H9 (cell line): ENCODE results near the gene CENPA. TPM values are rescaled to one million over a fixed set of nuclear protein-coding genes. Genes with fewer than 3 reads are reported as not detected.

ENCODE experiments used
- DNase-seq: peaks from one replicate; pipeline ENCODE4 v3.0.0-alpha.2; 2017
- H2AFZ ChIP-seq: one replicate; pipeline ENCODE4 v1.6.1; 2013; ENCODE audit warnings: mild to moderate bottlenecking, low read length, control low read depth, moderate library complexity
- H2AK5ac ChIP-seq: 2 replicates; pipeline ENCODE4 v1.6.1; 2013; ENCODE audit warnings: low read length, control low read depth, mixed read lengths; ENCODE audit not compliant: insufficient read length
- H2BK120ac ChIP-seq: one replicate; pipeline ENCODE4 v1.6.1; 2013; ENCODE audit warnings: low read depth, mild to moderate bottlenecking, low read length, control low read depth, inconsistent platforms; ENCODE audit not compliant: poor library complexity, severe bottlenecking
- H2BK12ac ChIP-seq: 2 replicates; pipeline ENCODE4 v1.6.1; 2013; ENCODE audit warnings: low read length, control low read depth, mixed read lengths, low read depth; ENCODE audit not compliant: insufficient read length
- H2BK15ac ChIP-seq: 2 replicates; pipeline ENCODE4 v1.6.1; 2013; ENCODE audit warnings: low read depth, low read length, control low read depth
- H2BK20ac ChIP-seq: one replicate; pipeline ENCODE4 v1.6.1; 2013; ENCODE audit warnings: low read depth, mild to moderate bottlenecking, low read length, control low read depth, inconsistent platforms; ENCODE audit not compliant: poor library complexity, severe bottlenecking
- H2BK5ac ChIP-seq: 2 replicates; pipeline ENCODE4 v1.6.1; 2013; ENCODE audit warnings: low read length, control low read depth, mixed read lengths; ENCODE audit not compliant: insufficient read length
- H3K14ac ChIP-seq: 2 replicates; pipeline ENCODE4 v1.6.1; 2013; ENCODE audit warnings: low read length, control low read depth; ENCODE audit not compliant: insufficient read depth
- H3K18ac ChIP-seq: 2 replicates; pipeline ENCODE4 v1.6.1; 2013; ENCODE audit warnings: low read depth, mild to moderate bottlenecking, mixed read lengths, low read length, control low read depth; ENCODE audit not compliant: insufficient read length
- H3K23ac ChIP-seq: 2 replicates; pipeline ENCODE4 v1.6.1; 2013; ENCODE audit warnings: low read length, control low read depth, mixed read lengths, low read depth; ENCODE audit not compliant: insufficient read length
- H3K23me2 ChIP-seq: 2 replicates; pipeline ENCODE4 v1.6.1; 2013; ENCODE audit warnings: low read depth, mild to moderate bottlenecking, mixed read lengths, low read length, control low read depth; ENCODE audit not compliant: insufficient read length, poor library complexity, severe bottlenecking
- H3K27ac ChIP-seq: 2 replicates; pipeline ENCODE4 v1.5.1; 2013; ENCODE audit warnings: low read length, control low read depth, mixed read lengths, low read depth; ENCODE audit not compliant: insufficient read length
- H3K27me3 ChIP-seq: 2 replicates; pipeline ENCODE4 v1.6.1; 2013; ENCODE audit warnings: low read length, control low read depth, inconsistent platforms; ENCODE audit not compliant: insufficient read depth
- H3K4ac ChIP-seq: 2 replicates; pipeline ENCODE4 v1.6.1; 2013; ENCODE audit warnings: low read depth, mild to moderate bottlenecking, control low read depth, inconsistent platforms, low read length, moderate library complexity
- H3K4me1 ChIP-seq: 2 replicates; pipeline ENCODE4 v1.6.1; 2013; ENCODE audit warnings: low read length, control low read depth, inconsistent platforms; ENCODE audit not compliant: insufficient read depth
- H3K4me2 ChIP-seq: 2 replicates; pipeline ENCODE4 v1.6.1; 2013; ENCODE audit warnings: low read length, control low read depth, mixed read lengths; ENCODE audit not compliant: insufficient read length, insufficient read depth
- H3K56ac ChIP-seq: 2 replicates; pipeline ENCODE4 v1.6.1; 2013; ENCODE audit warnings: low read depth, mild to moderate bottlenecking, mixed read lengths, low read length, control low read depth; ENCODE audit not compliant: insufficient read length
- H3K79me1 ChIP-seq: 2 replicates; pipeline ENCODE4 v1.6.1; 2013; ENCODE audit warnings: low read depth, mild to moderate bottlenecking, moderate library complexity, low read length, control low read depth, inconsistent platforms; ENCODE audit not compliant: insufficient read depth, poor library complexity, severe bottlenecking
- H3K79me2 ChIP-seq: 2 replicates; pipeline ENCODE4 v1.6.1; 2013; ENCODE audit warnings: low read length, control low read depth, inconsistent platforms; ENCODE audit not compliant: insufficient read depth
- H3K9ac ChIP-seq: 2 replicates; pipeline ENCODE4 v1.6.1; 2013; ENCODE audit warnings: low read length, control low read depth, mixed read lengths; ENCODE audit not compliant: insufficient read length; ENCODE audit errors: extremely low read depth
- H3K9me3 ChIP-seq: one replicate; pipeline ENCODE4 v1.6.1; 2013; ENCODE audit warnings: low read depth, low read length, inconsistent platforms; ENCODE audit not compliant: control insufficient read depth
- H3T11ph ChIP-seq: one replicate; pipeline ENCODE4 v1.6.1; 2013; ENCODE audit warnings: mild to moderate bottlenecking, low read length, control low read depth, inconsistent platforms
- H4K20me1 ChIP-seq: one replicate; pipeline ENCODE4 v1.6.1; 2013; ENCODE audit not compliant: control insufficient read depth, insufficient read length, insufficient read depth
- H4K5ac ChIP-seq: 2 replicates; pipeline ENCODE4 v1.6.1; 2013; ENCODE audit warnings: low read depth, mild to moderate bottlenecking, mixed read lengths, low read length, control low read depth; ENCODE audit not compliant: insufficient read length
- H4K8ac ChIP-seq: replicated peaks from 2 replicates; pipeline ENCODE4 v1.6.1; 2013; ENCODE audit warnings: low read length, control low read depth, mixed read lengths, low read depth; ENCODE audit not compliant: insufficient read length
- H4K91ac ChIP-seq: 2 replicates; pipeline ENCODE4 v1.6.1; 2013; ENCODE audit warnings: low read depth, mild to moderate bottlenecking, moderate library complexity, mixed read lengths, low read length, control low read depth; ENCODE audit not compliant: insufficient read length
- H3K27ac Mint-ChIP-seq, 3 experiments: 2 replicates in 2 of 3; 3 replicates in 1 of 3; pipeline ENCODE4 v1.8.0; 2020 to 2021; ENCODE audit warnings: mixed read lengths in 3 of 3, mild to moderate bottlenecking in 1 of 3, moderate library complexity in 1 of 3
- H3K27me3 Mint-ChIP-seq: 2 replicates; pipeline ENCODE4 v1.8.0; 2021; ENCODE audit warnings: low read depth, mild to moderate bottlenecking, moderate library complexity, mixed read lengths
- H3K36me3 Mint-ChIP-seq, 3 experiments: 2 replicates in 2 of 3; 3 replicates in 1 of 3; pipeline ENCODE4 v1.8.0; 2020 to 2021; ENCODE audit warnings: low read depth in 3 of 3, mixed read lengths in 3 of 3; ENCODE audit not compliant: insufficient read depth in 1 of 3
- H3K4me1 Mint-ChIP-seq, 2 experiments: 2 replicates each; pipeline ENCODE4 v1.8.0; 2020; ENCODE audit warnings: mixed read lengths in 2 of 2
- H3K4me3 Mint-ChIP-seq, 2 experiments: 2 replicates in 1 of 2; 3 replicates in 1 of 2; pipeline ENCODE4 v1.8.0; 2020 to 2021; ENCODE audit warnings: mild to moderate bottlenecking in 2 of 2, mixed read lengths in 2 of 2, moderate library complexity in 1 of 2
- H3K9me3 Mint-ChIP-seq, 2 experiments: 2 replicates in 1 of 2; 3 replicates in 1 of 2; pipeline ENCODE4 v1.8.0; 2020; ENCODE audit warnings: mild to moderate bottlenecking in 2 of 2, mixed read lengths in 2 of 2, moderate library complexity in 1 of 2
- WGBS: extraction: QIAGEN DNeasy Blood & Tissue Kit; methylation state at CpG from one replicate; pipeline ENCODE4 v1.1.7; 2013; ENCODE audit warnings: missing lambda C conversion rate, low lambda C conversion rate, mixed read lengths; ENCODE audit not compliant: insufficient read length; ENCODE audit errors: extremely low coverage; 5-methylcytosine and 5-hydroxymethylcytosine counted together
- total RNA-seq: library from RNA; stranded (reverse); gene quantifications from 2 replicates; pipeline ENCODE4 v1.2.1, GENCODE V29; 2021
- TF ChIP-seq, protein P1 (sequence below): fragments of 200-600 bp; sonication (generic); conservative IDR thresholded peaks from 3 replicates; pipeline ENCODE4 v1.8.0; 2021; ENCODE audit warnings: antibody characterized with exemption, mild to moderate bottlenecking

The CENPA gene
- total RNA-seq, 1 experiment from 2014 or later, result 19.3 TPM

DNA sequence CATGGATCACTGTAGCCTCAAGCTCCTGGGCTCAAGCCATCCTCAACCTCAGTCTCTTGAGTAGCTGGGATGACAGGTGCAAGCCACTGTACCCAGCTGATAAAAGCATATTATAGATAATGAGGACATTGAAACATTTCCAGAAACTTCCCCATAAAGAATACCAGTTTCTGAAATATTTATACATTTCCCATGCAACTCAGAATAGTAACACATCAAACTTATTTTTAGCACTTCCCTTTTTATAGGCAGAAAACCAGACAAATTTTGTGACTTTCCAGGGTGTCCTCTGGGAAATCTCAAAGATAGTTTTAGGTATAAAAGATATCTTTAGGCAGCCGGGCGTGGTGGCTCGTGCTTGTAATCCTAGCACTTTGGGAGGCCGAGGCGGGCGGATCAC, 37.0 kb downstream of the CENPA start:
- no peak overlapping the region for H3K27ac ChIP-seq
- H3K36me3 Mint-ChIP-seq, result no peaks in the 10 kb centered on the region; a peak in 1 of 7 replicates
- WGBS, result no CpG with 5 or more reads among the region's 6 CpGs

More for the DNA sequence above, 37.0 kb downstream of the CENPA start:
- H3K9me3 Mint-ChIP-seq, result no peaks in the 10 kb centered on the region
- no peak overlapping the region for H3K18ac ChIP-seq
- H3K4me1 ChIP-seq, result no peaks in the 10 kb centered on the region
- no peaks in the 10 kb centered on the region for H4K20me1 ChIP-seq
- H3K9ac ChIP-seq, result no peak overlapping the region
- no peak overlapping the region for H3K27ac Mint-ChIP-seq
- TF ChIP-seq, protein P1, sequence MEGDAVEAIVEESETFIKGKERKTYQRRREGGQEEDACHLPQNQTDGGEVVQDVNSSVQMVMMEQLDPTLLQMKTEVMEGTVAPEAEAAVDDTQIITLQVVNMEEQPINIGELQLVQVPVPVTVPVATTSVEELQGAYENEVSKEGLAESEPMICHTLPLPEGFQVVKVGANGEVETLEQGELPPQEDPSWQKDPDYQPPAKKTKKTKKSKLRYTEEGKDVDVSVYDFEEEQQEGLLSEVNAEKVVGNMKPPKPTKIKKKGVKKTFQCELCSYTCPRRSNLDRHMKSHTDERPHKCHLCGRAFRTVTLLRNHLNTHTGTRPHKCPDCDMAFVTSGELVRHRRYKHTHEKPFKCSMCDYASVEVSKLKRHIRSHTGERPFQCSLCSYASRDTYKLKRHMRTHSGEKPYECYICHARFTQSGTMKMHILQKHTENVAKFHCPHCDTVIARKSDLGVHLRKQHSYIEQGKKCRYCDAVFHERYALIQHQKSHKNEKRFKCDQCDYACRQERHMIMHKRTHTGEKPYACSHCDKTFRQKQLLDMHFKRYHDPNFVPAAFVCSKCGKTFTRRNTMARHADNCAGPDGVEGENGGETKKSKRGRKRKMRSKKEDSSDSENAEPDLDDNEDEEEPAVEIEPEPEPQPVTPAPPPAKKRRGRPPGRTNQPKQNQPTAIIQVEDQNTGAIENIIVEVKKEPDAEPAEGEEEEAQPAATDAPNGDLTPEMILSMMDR, result no peak
- DNase-seq, result no peak
- no peak overlapping the region for H2BK12ac ChIP-seq
- no peak overlapping the region for H2BK120ac ChIP-seq
- H2BK5ac ChIP-seq, result no peak overlapping the region
- H2AK5ac ChIP-seq, result no peak overlapping the region
- no peaks in the 10 kb centered on the region for H3K79me1 ChIP-seq
- H3K23ac ChIP-seq, result no peak overlapping the region
- no peaks in the 10 kb centered on the region for H3K23me2 ChIP-seq
- no peaks in the 10 kb centered on the region for H3K4me1 Mint-ChIP-seq
- no peak overlapping the region for H3T11ph ChIP-seq
- H3K14ac ChIP-seq, result no peak overlapping the region
- H3K4ac ChIP-seq, result no peak overlapping the region
- no peak overlapping the region for H2BK15ac ChIP-seq
- no peak overlapping the region for H3K56ac ChIP-seq
- no peaks in the 10 kb centered on the region for H3K9me3 ChIP-seq
- no peak overlapping the region for H2BK20ac ChIP-seq
- H4K8ac ChIP-seq, result no peak overlapping the region
- H2AFZ ChIP-seq, result no peak overlapping the region
- no peaks in the 10 kb centered on the region for H3K79me2 ChIP-seq
- no peak overlapping the region for H3K4me2 ChIP-seq
- H4K91ac ChIP-seq, result no peak overlapping the region
- H3K27me3 ChIP-seq, result no peaks in the 10 kb centered on the region
- no peak overlapping the region for H3K4me3 Mint-ChIP-seq
- peaks cover 3% of the 10 kb centered on the region for H3K27me3 Mint-ChIP-seq
- no peak overlapping the region for H4K5ac ChIP-seq
